ENCODE results near the gene FUNDC1. TPM values are rescaled to one million over a fixed set of nuclear protein-coding genes. Genes with fewer than 3 reads are reported as not detected.

Gene FUNDC1
- total RNA-seq, 1 donor from 2014 or later, result 17.0 TPM

- H3K36me3 Mint-ChIP-seq (ENCODE audit: low read depth, unreplicated experiment), result no peaks in the 10 kb centered on the region
- TF ChIP-seq EZH2 (IDR thresholded peaks at IDR 0.05; ENCODE audit: insufficient read depth, low read length), result no peak
- TF ChIP-seq CTCF (IDR thresholded peaks at IDR 0.05; ENCODE audit: insufficient read depth, low read depth, low read length), result no peak
- H2AFZ ChIP-seq (ENCODE audit: low read depth, low read length), result no peak overlapping the region
- no peak overlapping the region for H3K9ac ChIP-seq (ENCODE audit: low read length)
- H4K20me1 ChIP-seq (ENCODE audit: insufficient read depth, low read length), result no peaks in the 10 kb centered on the region
- no peaks in the 10 kb centered on the region for H3K27me3 Mint-ChIP-seq (ENCODE audit: low read depth, unreplicated experiment)
- no peaks in the 10 kb centered on the region for H3K4me1 ChIP-seq (ENCODE audit: insufficient read depth, low read length)
- H3K9me3 Mint-ChIP-seq (ENCODE audit: unreplicated experiment), result peaks cover 4% of the 10 kb centered on the region
- no peaks in the 10 kb centered on the region for H3K36me3 ChIP-seq (ENCODE audit: insufficient read depth, low read length)
- DNase-seq (ENCODE audit: low read depth) (no peak), FAIRE-seq (peak; percentile 73)
- no peaks in the 10 kb centered on the region for H3K79me2 ChIP-seq (ENCODE audit: insufficient read depth, low read length)
- no peaks in the 10 kb centered on the region for H3K4me1 Mint-ChIP-seq (ENCODE audit: low read depth, unreplicated experiment)
- no peak overlapping the region for H3K27ac ChIP-seq (ENCODE audit: low read depth, low read length)
- H3K9me3 ChIP-seq (ENCODE audit: insufficient read depth, low read depth, low read length), result no peaks in the 10 kb centered on the region
- no peaks in the 10 kb centered on the region for H3K27me3 ChIP-seq (ENCODE audit: insufficient read depth, low read length)
- H3K4me3 ChIP-seq (ENCODE audit: insufficient read depth, low read depth, low read length), result no peak overlapping the region
- no peak overlapping the region for H3K4me2 ChIP-seq (ENCODE audit: low read length)
- H3K4me3 Mint-ChIP-seq (ENCODE audit: unreplicated experiment), result no peak overlapping the region
- H3K27ac Mint-ChIP-seq (ENCODE audit: unreplicated experiment), result no peak overlapping the region
Measured at GRCh38 chrX:44480591-44480990, 62.1 kb downstream of the FUNDC1 start.

- Histone ChIP-seq H3K9ac (ENCODE audit: low read length) (no peak overlapping the region), H2AFZ (ENCODE audit: low read depth, low read length) (no peak overlapping the region), H4K20me1 (ENCODE audit: insufficient read depth, low read length) (no peaks in the 10 kb centered on the region), H3K4me3 (ENCODE audit: insufficient read depth, low read depth, low read length) (no peak overlapping the region), H3K4me2 (ENCODE audit: low read length) (no peak overlapping the region), H3K79me2 (ENCODE audit: insufficient read depth, low read length) (no peaks in the 10 kb centered on the region), H3K27me3 (ENCODE audit: insufficient read depth, low read length) (no peaks in the 10 kb centered on the region), H3K36me3 (ENCODE audit: insufficient read depth, low read length) (no peaks in the 10 kb centered on the region), H3K9me3 (ENCODE audit: insufficient read depth, low read depth, low read length) (no peaks in the 10 kb centered on the region), H3K27ac (ENCODE audit: low read depth, low read length) (no peak overlapping the region), H3K4me1 (ENCODE audit: insufficient read depth, low read length) (no peaks in the 10 kb centered on the region)
- Mint-ChIP-seq H3K36me3 (ENCODE audit: low read depth, unreplicated experiment) (no peaks in the 10 kb centered on the region), H3K4me1 (ENCODE audit: low read depth, unreplicated experiment) (no peaks in the 10 kb centered on the region), H3K27ac (ENCODE audit: unreplicated experiment) (no peak overlapping the region), H3K4me3 (ENCODE audit: unreplicated experiment) (no peak overlapping the region), H3K9me3 (ENCODE audit: unreplicated experiment) (no peaks in the 10 kb centered on the region), H3K27me3 (ENCODE audit: low read depth, unreplicated experiment) (no peaks in the 10 kb centered on the region)
- DNase-seq (ENCODE audit: low read depth) (peak; percentile 6), FAIRE-seq (peak; percentile 56)
- TF ChIP-seq CTCF (IDR thresholded peaks at IDR 0.05; ENCODE audit: insufficient read depth, low read depth, low read length) (no peak), EZH2 (IDR thresholded peaks at IDR 0.05; ENCODE audit: insufficient read depth, low read length) (no peak)
Measured at GRCh38 chrX:44474410-44474809, 68.2 kb downstream of the FUNDC1 start.

Other genes starting within 250 kb of the FUNDC1 start
- 0.26 TPM in 1 of 2 replicates, not detected in the other for gene EFHC2, start 199.2 kb downstream of the FUNDC1 start, total RNA-seq